HepG2 (cell line): Measurements from ENCODE around the gene FSIP1. TPM values are rescaled to one million over a fixed set of nuclear protein-coding genes. Genes with fewer than 3 reads are reported as not detected.

Experiments used
- ATAC-seq: fragments of 200-7000 bp; cut with Tn5 transposase; 3 replicates; pipeline ENCODE4 v1.9.1; 2020; ENCODE audit warnings: mild to moderate bottlenecking, moderate library complexity
- BruUV-seq: library from RNA; stranded (reverse); fragments of 400-500 nt; replicated peaks from 2 replicates; lab custom pipeline; 2021; lab: Mats Ljungman, UMichigan
- CTCF ChIA-PET: fragments of 300-600 bp; formaldehyde crosslinking; extraction: SDS; loops from one replicate; lab custom pipeline; 2021; ENCODE audit warnings: low total read pairs, inconsistent platforms, low intra/inter-chr PET ratio; lab: Yijun Ruan, JAX
- POLR2A ChIA-PET: fragments of 350-600 bp; sonication (Branson Sonifier 250); formaldehyde crosslinking; loops from one replicate; lab custom pipeline; 2020; ENCODE audit warnings: antibody characterized with exemption, inconsistent platforms; lab: Yijun Ruan, JAX
- DNase-seq: peaks from one replicate; pipeline ENCODE4 v3.0.0-alpha.2; 2015; ENCODE audit warnings: low spot score
- FAIRE-seq: peaks from 3 replicates; lab custom pipeline; 2011; peaks lifted over from hg19 to GRCh38; lab: Jason Lieb, UNC
- H2AFZ ChIP-seq: one replicate; pipeline ENCODE4 v1.6.1; 2011; ENCODE audit warnings: low read length, inconsistent platforms
- H3K27ac ChIP-seq: fragments of 300-600 bp; 3 replicates; pipeline ENCODE4 v1.8.0; 2011; ENCODE audit warnings: mixed run types, mild to moderate bottlenecking, mixed read lengths, low read length, inconsistent platforms; ENCODE audit not compliant: insufficient read depth; ENCODE audit errors: extremely low read length
- H3K27me3 ChIP-seq, 2 experiments: fragments of 200-600 bp in 1 of 2; 2 replicates in 1 of 2; 3 replicates in 1 of 2; pipeline versions ENCODE4 v1.6.0 to v1.8.0; 2011; ENCODE audit warnings: low read length in 2 of 2, mild to moderate bottlenecking in 2 of 2, moderate library complexity in 2 of 2, inconsistent platforms in 1 of 2; ENCODE audit not compliant: insufficient read depth in 2 of 2, control insufficient read depth in 1 of 2
- H3K36me3 ChIP-seq, 2 experiments: fragments of 200-600 bp in 1 of 2; replicated peaks in 1 of 2; 2 replicates in 1 of 2; 3 replicates in 1 of 2; pipeline versions ENCODE4 v1.5.1 to v1.8.0; 2011; ENCODE audit warnings: low read length in 2 of 2, inconsistent platforms in 1 of 2; ENCODE audit not compliant: insufficient read depth in 2 of 2, control insufficient read depth in 1 of 2
- H3K4me1 ChIP-seq: 2 replicates; pipeline ENCODE4 v1.5.1; 2012; ENCODE audit warnings: low read length, inconsistent platforms; ENCODE audit not compliant: insufficient read depth
- H3K4me2 ChIP-seq: 2 replicates; pipeline ENCODE4 v1.6.0; 2011; ENCODE audit warnings: low read depth, low read length, inconsistent platforms
- H3K4me3 ChIP-seq, 3 experiments: fragments of 200-600 bp in 1 of 3; sonication (generic), shearing (Covaris generic) in 1 of 3; replicated peaks in 1 of 3; 2 replicates each; pipeline ENCODE4 v1.5.1; 2011 to 2016; ENCODE audit warnings: low read length in 3 of 3, inconsistent platforms in 2 of 3, low read depth in 2 of 3, mild to moderate bottlenecking in 2 of 3, control low read depth in 1 of 3, mixed read lengths in 1 of 3; ENCODE audit not compliant: insufficient read depth in 1 of 3
- H3K79me2 ChIP-seq: one replicate; pipeline ENCODE4 v1.6.1; 2011; ENCODE audit warnings: low read length, inconsistent platforms; ENCODE audit not compliant: insufficient read depth
- H3K9ac ChIP-seq: 2 replicates; pipeline ENCODE4 v1.6.0; 2011; ENCODE audit warnings: mild to moderate bottlenecking, low read depth, low read length, inconsistent platforms; ENCODE audit not compliant: insufficient read depth
- H3K9me3 ChIP-seq: 2 replicates; pipeline ENCODE4 v1.5.1; 2012; ENCODE audit warnings: mild to moderate bottlenecking, low read length
- H4K20me1 ChIP-seq: 2 replicates; pipeline ENCODE4 v1.6.0; 2011; ENCODE audit warnings: inconsistent platforms, mild to moderate bottlenecking, low read length, moderate library complexity; ENCODE audit not compliant: insufficient read depth
- AGO1 ChIP-seq: fragments of 200-400 bp; formaldehyde crosslinking; IDR thresholded peaks from 2 replicates; pipeline ENCODE4 v1.6.1; 2017; ENCODE audit warnings: mild to moderate bottlenecking, low read depth, low read length, moderate library complexity; ENCODE audit not compliant: poor library complexity, severe bottlenecking
- ARHGAP35 ChIP-seq: sonication (generic); formaldehyde crosslinking; IDR thresholded peaks from 2 replicates; pipeline ENCODE4 v1.9.0; 2022; ENCODE audit warnings: mild to moderate bottlenecking, inconsistent platforms, moderate library complexity, missing genetic modification reagents, borderline replicate concordance
- FIP1L1 ChIP-seq: fragments of 200-400 bp; formaldehyde crosslinking; IDR thresholded peaks from 2 replicates; pipeline ENCODE4 v1.6.1; 2018; ENCODE audit warnings: low read depth, mild to moderate bottlenecking, low read length, moderate library complexity, borderline replicate concordance; ENCODE audit not compliant: insufficient read depth
- HNRNPH1 ChIP-seq: fragments of 200-400 bp; formaldehyde crosslinking; optimal IDR thresholded peaks from 2 replicates; pipeline ENCODE3; 2017; ENCODE audit warnings: mild to moderate bottlenecking, low read depth, low read length
- HOXA3 ChIP-seq: sonication (generic); formaldehyde crosslinking; IDR thresholded peaks from 2 replicates; pipeline ENCODE4 v1.5.0; 2020; ENCODE audit warnings: missing genetic modification reagents
- JUNB ChIP-seq: sonication (generic); formaldehyde crosslinking; IDR thresholded peaks from 2 replicates; pipeline ENCODE4 v1.8.0; 2022; ENCODE audit warnings: missing genetic modification reagents, mild to moderate bottlenecking, borderline replicate concordance
- KLF11 ChIP-seq: IDR thresholded peaks from 2 replicates; pipeline ENCODE4 v1.6.1; 2016; ENCODE audit warnings: missing compliant biosample characterization
- MLLT10 ChIP-seq: sonication (generic); formaldehyde crosslinking; IDR thresholded peaks from 2 replicates; pipeline ENCODE4 v1.4.0; 2020; ENCODE audit warnings: missing genetic modification reagents
- RERE ChIP-seq: IDR thresholded peaks from 2 replicates; pipeline ENCODE4 v1.6.1; 2016; ENCODE audit warnings: low read depth, missing genetic modification reagents, missing compliant biosample characterization
- SMC3 ChIP-seq: IDR thresholded peaks from 2 replicates; pipeline ENCODE4 v1.6.1; 2011; ENCODE audit warnings: low read length, improper control_type of control experiment
- SP2 ChIP-seq: sonication (generic); formaldehyde crosslinking; IDR thresholded peaks from 2 replicates; pipeline ENCODE4 v1.5.1; 2020; ENCODE audit warnings: mild to moderate bottlenecking, missing genetic modification reagents
- SPEN ChIP-seq: sonication (generic); formaldehyde crosslinking; IDR thresholded peaks from 2 replicates; pipeline ENCODE4 v1.5.1; 2020; ENCODE audit warnings: low read depth, mild to moderate bottlenecking, missing genetic modification reagents
- SUZ12 ChIP-seq: fragments of 150-350 bp; IDR thresholded peaks from 2 replicates; pipeline ENCODE4 v1.6.1; 2014; ENCODE audit warnings: low read depth, low read length
- TRIM22 ChIP-seq: fragments of 450-650 bp; IDR thresholded peaks from 2 replicates; pipeline ENCODE4 v1.6.1; 2017
- ZBTB42 ChIP-seq: sonication (generic); formaldehyde crosslinking; IDR thresholded peaks from 2 replicates; pipeline ENCODE4 v1.5.0; 2020; ENCODE audit warnings: mild to moderate bottlenecking, missing genetic modification reagents
- ZNF292 ChIP-seq: sonication (generic); formaldehyde crosslinking; IDR thresholded peaks from 2 replicates; pipeline ENCODE4 v1.8.1; 2022; ENCODE audit warnings: mild to moderate bottlenecking, low read depth, missing genetic modification reagents, borderline replicate concordance
- ZNF33A ChIP-seq: sonication (generic); formaldehyde crosslinking; IDR thresholded peaks from 2 replicates; pipeline ENCODE4 v1.5.1; 2020; ENCODE audit warnings: missing genetic modification reagents, mild to moderate bottlenecking, moderate library complexity, borderline replicate concordance
- ZNF510 ChIP-seq: sonication (generic); formaldehyde crosslinking; IDR thresholded peaks from 2 replicates; pipeline ENCODE4 v1.4.0; 2020; ENCODE audit warnings: low read depth, mild to moderate bottlenecking, missing genetic modification reagents
- ZNF775 ChIP-seq: sonication (generic); formaldehyde crosslinking; IDR thresholded peaks from 2 replicates; pipeline ENCODE4 v1.4.0; 2020; ENCODE audit warnings: missing genetic modification reagents, mild to moderate bottlenecking, moderate library complexity, borderline replicate concordance
- ZNF788 ChIP-seq: sonication (generic); formaldehyde crosslinking; IDR thresholded peaks from 2 replicates; pipeline ENCODE4 v1.5.0; 2020; ENCODE audit warnings: mild to moderate bottlenecking, missing genetic modification reagents, borderline replicate concordance
- WGBS: methylation state at CpG from one replicate; pipeline ENCODE4 v1.1.6; 2017; ENCODE audit warnings: low lambda C conversion rate; 5-methylcytosine and 5-hydroxymethylcytosine counted together
- in situ Hi-C: cut with HindIII; loops from 2 replicates; pipeline ENCODE4 v1.10.0; 2017; ENCODE audit warnings: low pct_unique_long_range_greater_than_20kb; ENCODE audit not compliant: extremely low pct_ligation_motif_present
- intact Hi-C: fragments of 100-400 bp; cut with micrococcal nuclease; formaldehyde crosslinking; loops from one replicate; pipeline ENCODE4 v1.10.0; 2022; ENCODE audit not compliant: unreplicated experiment
- polyA plus RNA-seq, 8 experiments: library from polyadenylated mRNA; depleted of rRNA in 3 of 8; stranded (reverse) in 7 of 8; unstranded in 1 of 8; fragments of >200 nt; fragmentation: Illumina TruSeq in 4 of 8; extraction: Trizol in 4 of 8; gene quantifications; 2 replicates each; pipeline versions ENCODE4 v1.2.1 to v1.2.3, GENCODE V29; 2011 to 2016; ENCODE audit warnings: low read depth in 4 of 8, missing spikeins in 1 of 8, mixed read lengths in 1 of 8; ENCODE audit not compliant: insufficient read depth in 1 of 8
- total RNA-seq, 5 experiments: library from RNA; depleted of rRNA; stranded (reverse); fragments of >200 nt; fragmentation: Illumina TruSeq; extraction: Trizol; gene quantifications; 2 replicates each; pipeline ENCODE4 v1.2.3, GENCODE V29; 2016; ENCODE audit warnings: low read depth in 1 of 5

Gene FSIP1
- total and polyA plus RNA-seq, 2 of the 13 experiments (the other 11 are each of a cell fraction or from before 2014, with no cell fraction given): 0.18 TPM; not detected in 1

GRCh38 chr15:39761006-39761405, 21.6 kb downstream of the FSIP1 start:
- no peaks in the 10 kb centered on the region for H3K27me3 ChIP-seq
- no TSS peak for BruUV-seq
- intact Hi-C loops: no loop called here
- no peak overlapping the region for H3K27ac ChIP-seq
- in situ Hi-C loops: loop anchor here (5.0 to 10.0 kb wide), 2 partner anchors 69 to 156 kb away; no protein-coding TSS in a partner anchor
- H3K4me2 ChIP-seq: no peak overlapping the region
- no peak for DNase-seq
- no peak for ATAC-seq
- CTCF ChIA-PET: no interaction called here
- no peak overlapping the region for H3K9ac ChIP-seq
- no peaks in the 10 kb centered on the region for H3K36me3 ChIP-seq
- no peak for TF ChIP-seq HOXA3 (CRISPR knock-in tag)
- no peak for TF ChIP-seq HNRNPH1
- TF ChIP-seq ZNF788: no peak
- no peak for TF ChIP-seq ZNF33A (CRISPR knock-in tag)
- TF ChIP-seq SMC3: no peak
- TF ChIP-seq SP2 (CRISPR knock-in tag): no peak
- TF ChIP-seq SUZ12: no peak
- TF ChIP-seq RERE (CRISPR knock-in tag): no peak
- TF ChIP-seq TRIM22: no peak
- no peak for TF ChIP-seq FIP1L1
- no peak for TF ChIP-seq MLLT10 (CRISPR knock-in tag)
- no peak for TF ChIP-seq SPEN
- TF ChIP-seq JUNB: no peak
- TF ChIP-seq ZNF510 (CRISPR knock-in tag): no peak
- TF ChIP-seq AGO1: no peak
- no peak for TF ChIP-seq ZNF292 (CRISPR knock-in tag)
- TF ChIP-seq ARHGAP35 (CRISPR knock-in tag): no peak
- no peak for TF ChIP-seq ZNF775
- no peak for TF ChIP-seq KLF11
- TF ChIP-seq ZBTB42: no peak
- H3K79me2 ChIP-seq: no peaks in the 10 kb centered on the region
- H3K4me1 ChIP-seq: no peaks in the 10 kb centered on the region
- POLR2A ChIA-PET: no interaction called here
- H4K20me1 ChIP-seq: no peaks in the 10 kb centered on the region
- no peak for FAIRE-seq
- no peaks in the 10 kb centered on the region for H3K9me3 ChIP-seq
- 2% methylated on average over 2 of the region's 2 CpGs for WGBS
- no peak overlapping the region for H2AFZ ChIP-seq
- no peak overlapping the region for H3K4me3 ChIP-seq
